Activated CD8-positive, alpha-beta memory T cell treated with anti-CD3 and anti-CD28 coated beads, Interleukin-2, amount 10 ng/mL, durations not matched to agents 7 days and 5 days (primary cell): ENCODE measurements around the gene HTRA1. TPM values are rescaled to one million over a fixed set of nuclear protein-coding genes. Genes with fewer than 3 reads are reported as not detected.

ENCODE experiments used
- microRNA-seq: library from miRNA; unstranded; fragments of <30 nt; microRNA quantifications from one replicate; pipeline ENCODE4 v1.2.0, GENCODE V29; 2022
- total RNA-seq, 2 experiments: library from RNA; stranded (reverse); gene quantifications; one replicate each; pipeline ENCODE4 v1.2.3, GENCODE V29; 2021

HTRA1 gene
- total RNA-seq, 2 experiments from 2014 or later, result not detected

Small RNAs within 50 kb of the gene (microRNA-seq; reads per million reads assigned to microRNA genes)
- gene MIR3941, result not detected

Other genes with a start within 250 kb of the HTRA1 start
- gene BTBD16, start 190.3 kb upstream of the HTRA1 start, total RNA-seq, result not detected
- gene PLEKHA1, start 86.8 kb upstream of the HTRA1 start, total RNA-seq, result 1 to 10 TPM; 5.3 to 7.2 TPM
- gene ARMS2, start 6.9 kb upstream of the HTRA1 start, total RNA-seq, result not detected
- not detected for gene DMBT1, start 99.2 kb downstream of the HTRA1 start, total RNA-seq
- not detected for gene C10orf120, start 238.3 kb downstream of the HTRA1 start, total RNA-seq